ENCODE results near the gene CXCL8.
A peak's percentile ranks its signal among the peaks of the same experiment; 100 is the strongest.

The CXCL8 gene

DNA sequence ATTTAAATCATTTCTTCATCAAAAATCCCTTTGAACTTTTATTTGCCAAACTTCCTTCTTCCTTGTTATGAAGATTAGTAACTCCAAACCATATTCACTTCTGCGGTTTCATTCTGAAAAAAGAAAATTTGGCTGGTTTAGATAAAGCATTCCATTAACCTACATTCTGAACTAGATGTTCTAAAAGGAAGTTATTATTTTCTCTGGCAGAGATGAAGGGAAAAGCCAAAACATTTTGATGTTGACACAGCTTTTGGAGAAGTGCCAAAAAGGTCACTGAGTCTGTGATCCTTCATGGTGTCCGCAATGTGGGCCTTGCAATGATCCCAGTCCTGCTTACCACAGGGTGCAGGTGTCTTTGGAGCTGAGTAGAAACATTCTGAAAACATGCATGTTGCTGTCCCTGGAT lies 36.0 kb downstream of the CXCL8 start:
- H3K4me3 ChIP-seq (ENCODE audit: low read length): no peak overlapping the region
- DNase-seq (ENCODE audit: low read depth): peak; percentile 34
- TF ChIP-seq, protein P1, sequence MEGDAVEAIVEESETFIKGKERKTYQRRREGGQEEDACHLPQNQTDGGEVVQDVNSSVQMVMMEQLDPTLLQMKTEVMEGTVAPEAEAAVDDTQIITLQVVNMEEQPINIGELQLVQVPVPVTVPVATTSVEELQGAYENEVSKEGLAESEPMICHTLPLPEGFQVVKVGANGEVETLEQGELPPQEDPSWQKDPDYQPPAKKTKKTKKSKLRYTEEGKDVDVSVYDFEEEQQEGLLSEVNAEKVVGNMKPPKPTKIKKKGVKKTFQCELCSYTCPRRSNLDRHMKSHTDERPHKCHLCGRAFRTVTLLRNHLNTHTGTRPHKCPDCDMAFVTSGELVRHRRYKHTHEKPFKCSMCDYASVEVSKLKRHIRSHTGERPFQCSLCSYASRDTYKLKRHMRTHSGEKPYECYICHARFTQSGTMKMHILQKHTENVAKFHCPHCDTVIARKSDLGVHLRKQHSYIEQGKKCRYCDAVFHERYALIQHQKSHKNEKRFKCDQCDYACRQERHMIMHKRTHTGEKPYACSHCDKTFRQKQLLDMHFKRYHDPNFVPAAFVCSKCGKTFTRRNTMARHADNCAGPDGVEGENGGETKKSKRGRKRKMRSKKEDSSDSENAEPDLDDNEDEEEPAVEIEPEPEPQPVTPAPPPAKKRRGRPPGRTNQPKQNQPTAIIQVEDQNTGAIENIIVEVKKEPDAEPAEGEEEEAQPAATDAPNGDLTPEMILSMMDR (IDR thresholded peaks at IDR 0.05; ENCODE audit: insufficient read depth, low read depth, low read length, missing control alignments): no peak

DNA sequence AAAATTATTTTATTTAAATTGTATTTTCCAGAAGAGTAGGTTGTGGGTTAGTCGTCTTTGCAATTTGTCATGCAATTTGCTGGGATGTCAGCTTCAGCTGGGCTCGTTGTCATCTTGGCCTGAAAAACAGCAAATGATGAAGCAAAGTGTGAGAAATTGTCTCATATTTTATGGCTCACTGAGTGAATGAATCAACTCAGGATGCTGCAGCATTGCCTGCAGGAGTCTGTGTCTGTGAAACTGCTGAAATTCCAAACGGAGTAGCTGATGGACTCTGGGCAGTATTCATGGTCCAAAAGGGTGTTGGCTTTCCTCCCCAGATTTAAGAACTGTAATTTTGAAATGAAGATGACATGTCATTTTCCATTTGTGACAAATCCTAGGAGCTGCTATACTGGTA lies 37.2 kb downstream of the CXCL8 start:
- peak; percentile 6 for DNase-seq (ENCODE audit: low read depth)
- TF ChIP-seq, protein P1 (IDR thresholded peaks at IDR 0.05; ENCODE audit: insufficient read depth, low read depth, low read length, missing control alignments): no peak
- H3K4me3 ChIP-seq (ENCODE audit: low read length): no peak overlapping the region

DNA sequence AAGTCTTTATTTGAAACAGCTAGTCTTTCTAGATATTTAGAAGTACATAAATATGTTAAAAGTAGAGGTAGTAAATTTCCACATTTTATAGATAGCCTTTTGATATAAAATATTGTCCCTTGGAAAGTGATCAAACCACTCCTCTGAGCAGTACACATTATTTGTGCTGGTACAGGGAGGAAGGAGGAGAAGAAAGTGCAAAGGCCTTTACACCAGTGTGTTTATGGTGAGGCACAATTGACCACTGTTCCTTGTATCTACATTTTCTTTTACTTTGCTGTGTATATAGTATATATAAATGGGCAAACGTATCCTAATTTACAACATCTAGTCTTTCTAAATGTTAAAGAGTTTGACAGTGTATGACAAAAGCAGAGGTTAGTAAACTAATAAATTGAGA lies 39.9 kb downstream of the CXCL8 start:
- TF ChIP-seq, protein P1 (IDR thresholded peaks at IDR 0.05; ENCODE audit: insufficient read depth, low read depth, low read length, missing control alignments): no peak
- no peak overlapping the region for H3K4me3 ChIP-seq (ENCODE audit: low read length)
- no peak for DNase-seq (ENCODE audit: low read depth)

DNA sequence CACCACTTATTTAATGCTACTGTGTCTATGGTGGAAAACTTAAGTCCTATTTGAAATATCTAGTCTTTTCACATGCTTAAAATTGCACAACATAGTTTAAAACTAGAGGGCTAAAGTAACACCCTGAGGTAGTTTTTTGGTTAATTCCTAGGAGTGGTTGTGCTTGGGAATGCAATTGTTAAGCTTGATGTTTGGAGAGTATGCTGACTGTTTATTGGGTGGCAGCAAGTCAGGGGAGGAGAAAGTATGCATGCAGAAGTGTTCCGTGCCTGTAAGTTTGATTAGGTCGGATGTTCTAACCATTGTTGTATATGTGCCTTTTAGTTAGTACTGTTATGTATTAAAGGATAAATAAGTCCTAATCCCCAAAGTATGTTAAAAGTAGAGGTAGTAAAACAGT lies 40.5 kb downstream of the CXCL8 start:
- TF ChIP-seq, protein P1 (IDR thresholded peaks at IDR 0.05; ENCODE audit: insufficient read depth, low read depth, low read length, missing control alignments): no peak
- DNase-seq (ENCODE audit: low read depth): no peak
- no peak overlapping the region for H3K4me3 ChIP-seq (ENCODE audit: low read length)

DNA sequence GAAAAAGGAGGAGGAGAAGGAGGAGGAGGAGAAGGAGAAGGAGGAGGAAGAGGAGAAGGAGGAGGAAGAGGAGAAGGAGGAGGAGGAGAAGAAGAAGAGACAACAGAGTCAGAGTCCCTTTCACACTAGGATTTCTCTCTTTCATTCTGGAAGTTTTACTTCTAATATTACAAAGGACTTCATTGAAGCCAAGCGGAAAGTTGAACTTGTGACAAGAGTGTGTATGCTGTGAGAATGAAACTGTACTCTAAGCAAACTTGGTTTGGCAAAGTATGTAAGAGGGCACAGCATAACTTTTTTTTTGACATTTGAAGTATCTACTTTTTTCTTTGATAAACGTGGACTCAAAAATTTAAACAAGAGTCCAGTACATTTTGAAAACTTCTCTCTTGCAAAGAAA lies 48.0 kb downstream of the CXCL8 start:
- no peak overlapping the region for H3K4me3 ChIP-seq (ENCODE audit: low read length)
- TF ChIP-seq, protein P1 (IDR thresholded peaks at IDR 0.05; ENCODE audit: insufficient read depth, low read depth, low read length, missing control alignments): no peak
- DNase-seq (ENCODE audit: low read depth): no peak
